DND-41 (cell line): ENCODE data around the gene NAT9.

Experiments used
- ATAC-seq: fragments of 200-7000 bp; cut with Tn5 transposase; 3 replicates; pipeline ENCODE4 v1.9.1; 2021; ENCODE audit warnings: low read depth; ENCODE audit not compliant: insufficient read depth
- DNase-seq: peaks from one replicate; pipeline ENCODE4 v3.0.0-alpha.2; 2020
- H2AFZ ChIP-seq: 2 replicates; pipeline ENCODE4 v1.6.0; 2012; ENCODE audit warnings: low read depth, low read length
- H3K27ac ChIP-seq: 2 replicates; pipeline ENCODE4 v1.5.1; 2012; ENCODE audit warnings: low read length, inconsistent platforms
- H3K27me3 ChIP-seq: fragments of 200-600 bp; sonication (generic); 2 replicates; pipeline ENCODE4 v1.6.0; 2012; ENCODE audit warnings: low read length, mild to moderate bottlenecking, inconsistent platforms; ENCODE audit not compliant: insufficient read depth, poor library complexity
- H3K36me3 ChIP-seq: 2 replicates; pipeline ENCODE4 v1.5.1; 2012; ENCODE audit warnings: low read length, inconsistent platforms; ENCODE audit not compliant: insufficient read depth
- H3K4me1 ChIP-seq: 2 replicates; pipeline ENCODE4 v1.5.1; 2012; ENCODE audit warnings: mild to moderate bottlenecking, low read length; ENCODE audit not compliant: insufficient read depth
- H3K4me2 ChIP-seq: 2 replicates; pipeline ENCODE4 v1.6.0; 2012; ENCODE audit warnings: mild to moderate bottlenecking, moderate library complexity, low read length, inconsistent platforms; ENCODE audit not compliant: insufficient read depth
- H3K4me3 ChIP-seq, 2 experiments: fragments of 200-600 bp in 1 of 2; shearing (Covaris generic) in 1 of 2; 2 replicates each; pipeline ENCODE4 v1.5.1; 2012 to 2016; ENCODE audit warnings: inconsistent platforms in 2 of 2, low read length in 2 of 2, mild to moderate bottlenecking in 2 of 2, low read depth in 1 of 2, moderate library complexity in 1 of 2
- H3K79me2 ChIP-seq: 2 replicates; pipeline ENCODE4 v1.6.0; 2012; ENCODE audit warnings: low read length, inconsistent platforms; ENCODE audit not compliant: insufficient read depth
- H3K9ac ChIP-seq: 2 replicates; pipeline ENCODE4 v1.6.0; 2012; ENCODE audit warnings: low read depth, mild to moderate bottlenecking, inconsistent platforms, low read length, moderate library complexity
- H3K9me3 ChIP-seq: 2 replicates; pipeline ENCODE4 v1.5.1; 2012; ENCODE audit warnings: low read length, moderate library complexity, mild to moderate bottlenecking, inconsistent platforms; ENCODE audit not compliant: insufficient read depth, severe bottlenecking
- H4K20me1 ChIP-seq: 2 replicates; pipeline ENCODE4 v1.6.0; 2012; ENCODE audit warnings: low read length; ENCODE audit not compliant: insufficient read depth
- CTCF ChIP-seq: IDR thresholded peaks from 2 replicates; pipeline ENCODE4 v1.5.1; 2012; ENCODE audit warnings: borderline replicate concordance, low read length, moderate library complexity, mild to moderate bottlenecking; ENCODE audit not compliant: poor library complexity, severe bottlenecking; ENCODE audit errors: extremely low read depth
- EZH2 ChIP-seq: IDR thresholded peaks from 3 replicates; pipeline ENCODE4 v1.6.1; 2012; ENCODE audit warnings: borderline replicate concordance, low read depth, mild to moderate bottlenecking, moderate library complexity, low read length, inconsistent platforms; ENCODE audit not compliant: severe bottlenecking

The NAT9 gene

GRCh38 chr17:74758848-74759168 lies 17.3 kb downstream of the NAT9 start:
- Histone ChIP-seq H3K4me2 (peak overlapping the region; percentile 32), H2AFZ (no peak overlapping the region), H3K36me3 (peaks cover 66% of the 10 kb centered on the region), H3K27me3 (no peaks in the 10 kb centered on the region), H3K27ac (peak overlapping the region; percentile 86), H4K20me1 (peaks cover 89% of the 10 kb centered on the region), H3K4me1 (peaks cover 62% of the 10 kb centered on the region), H3K9me3 (no peaks in the 10 kb centered on the region), H3K4me3 (no peak overlapping the region), H3K79me2 (peaks cover 99% of the 10 kb centered on the region), H3K9ac (peak overlapping the region; percentile 38)
- peak; percentile 70 for ATAC-seq
- DNase-seq, result peak; percentile 80
- TF ChIP-seq EZH2, result no peak
- TF ChIP-seq CTCF, result peak; percentile 42

GRCh38 chr17:74757931-74758847 lies 18.0 kb downstream of the NAT9 start:
- Histone ChIP-seq H3K4me2 (peak overlapping the region; percentile 32), H2AFZ (no peak overlapping the region), H3K9me3 (no peaks in the 10 kb centered on the region), H3K79me2 (peaks cover 100% of the 10 kb centered on the region), H3K27me3 (no peaks in the 10 kb centered on the region), H3K27ac (peak overlapping the region; percentile 86), H3K9ac (0 out of 2 replicates have a peak overlapping the region, but pooled peaks have one; percentile 38), H4K20me1 (peaks cover 89% of the 10 kb centered on the region), H3K4me3 (peak overlapping the region in 1 of 2 experiments; percentile 15; a peak in 2 of 4 replicates), H3K4me1 (peaks cover 67% of the 10 kb centered on the region), H3K36me3 (peaks cover 65% of the 10 kb centered on the region)
- TF ChIP-seq EZH2 (no peak), CTCF (no peak)
- DNase-seq (no peak), ATAC-seq (no peak)

- Histone ChIP-seq H3K4me2 (peak overlapping the region; percentile 32), H3K36me3 (peaks cover 71% of the 10 kb centered on the region), H3K4me3 (no peak overlapping the region), H3K27ac (peak overlapping the region; percentile 86), H3K79me2 (peaks cover 100% of the 10 kb centered on the region), H4K20me1 (peaks cover 89% of the 10 kb centered on the region), H3K9ac (peak overlapping the region; percentile 38; the same call in 1 of the 2 replicates), H3K9me3 (no peaks in the 10 kb centered on the region), H3K4me1 (peaks cover 74% of the 10 kb centered on the region), H3K27me3 (no peaks in the 10 kb centered on the region), H2AFZ (no peak overlapping the region)
- ATAC-seq (no peak), DNase-seq (no peak)
- TF ChIP-seq EZH2 (no peak), CTCF (no peak)
Observed at GRCh38 chr17:74757502-74757901, 18.6 kb downstream of the NAT9 start.
